Adrenal gland (tissue), 12 donors: Measurements from ENCODE around the gene SUGP1. TPM values are rescaled to one million over a fixed set of nuclear protein-coding genes. Genes with fewer than 3 reads are reported as not detected.

Experiments
- DNase-seq, 7 donors: peaks; one replicate each; pipeline ENCODE4 v3.0.0-alpha.2; 2019 to 2020
- H3K27ac ChIP-seq, 5 donors: fragments of 200-600 bp; sonication (generic) in 4 of 5; 1 replicate in 3 of 5; 2 replicates in 2 of 5; pipeline versions ENCODE4 v1.5.1 to v1.8.0; 2016 to 2020; ENCODE audit warnings: mild to moderate bottlenecking in 1 of 5
- H3K27me3 ChIP-seq: fragments of 200-600 bp; 2 replicates; pipeline ENCODE4 v1.8.0; 2021
- H3K36me3 ChIP-seq, 2 donors: fragments of 200-600 bp; replicated peaks in 1 of 2; 1 replicate in 1 of 2; 2 replicates in 1 of 2; pipeline versions ENCODE4 v1.5.1 to v1.8.0; 2018 to 2022
- H3K4me1 ChIP-seq, 2 donors: fragments of 200-600 bp; replicated peaks in 1 of 2; 1 replicate in 1 of 2; 2 replicates in 1 of 2; pipeline versions ENCODE4 v1.5.1 to v1.8.0; 2018 to 2021
- H3K4me3 ChIP-seq, 4 donors: fragments of 200-600 bp; sonication (generic) in 3 of 4; one replicate each; pipeline ENCODE4 v1.5.1; 2016 to 2018
- H3K9me3 ChIP-seq, 3 donors: fragments of 200-600 bp; sonication (generic) in 1 of 3; replicated peaks in 1 of 3; 1 replicate in 2 of 3; 2 replicates in 1 of 3; pipeline versions ENCODE4 v1.5.1 to v1.8.0; 2016 to 2021
- CTCF ChIP-seq, 6 experiments: fragments of 450-650 bp in 4 of 6; fragments of 200-600 bp in 2 of 6; sonication (generic) in 1 of 6; IDR thresholded peaks; 1 replicate in 5 of 6; 2 replicates in 1 of 6; pipeline versions ENCODE4 v1.5.1 to v1.8.0; 2016 to 2021; ENCODE audit warnings: antibody characterized with exemption in 6 of 6, mild to moderate bottlenecking in 2 of 6, moderate library complexity in 1 of 6
- POLR2A ChIP-seq, 2 donors: fragments of 450-650 bp; IDR thresholded peaks; one replicate each; pipeline ENCODE4 v1.6.1; 2017; ENCODE audit warnings: antibody characterized with exemption in 2 of 2, mild to moderate bottlenecking in 2 of 2, moderate library complexity in 1 of 2
- WGBS, 4 donors: extraction: QIAGEN DNeasy Blood & Tissue Kit in 2 of 4; methylation state at CpG; one replicate each; pipeline versions ENCODE4 v1.1.5 to v1.1.7; 2013 to 2017; 5-methylcytosine and 5-hydroxymethylcytosine counted together
- intact Hi-C, 2 donors: fragments of 100-400 bp; cut with DNase I; formaldehyde crosslinking; loops; one replicate each; pipeline versions ENCODE4 v1.14.1 to v1.15.0; 2022 to 2023
- polyA plus RNA-seq, 3 donors: library from polyadenylated mRNA; stranded (reverse); fragments of 200-250 nt in 2 of 3; fragments of 350-450 nt in 1 of 3; fragmentation: Illumina TruSeq in 1 of 3; extraction: RNeasy Lipid Tissue Mini Kit (QIAGEN cat#74804) in 1 of 3; gene quantifications; one replicate each; pipeline ENCODE4 v1.2.3, GENCODE V29; 2013 to 2014
- total RNA-seq, 9 donors: library from RNA; depleted of rRNA in 4 of 9; stranded (reverse); fragments of >200 nt in 4 of 9; fragments of 120-200 nt in 1 of 9; fragmentation: NEBNext Ultra II Directional in 1 of 9; extraction: Animal tissue kit (Norgen Biotek cat#: 25700) in 1 of 9; gene quantifications; one replicate each; pipeline versions ENCODE4 v1.1.0 to v1.2.4, GENCODE V29; 2013 to 2023
- donor health status: healthy with polysubstance abuse.
- donor health status: Bipolar disorder and iron deficiency.
- donor health status: DM: yes; HTN: yes; CAD: no.
- donor health status: DM: no; HTN: no; CAD: no.
- donor health status: DM: no; HTN: no; CAD: no.
- donor health status: DM: yes; HTN: yes; CAD: no.

Gene SUGP1
- total and polyA plus RNA-seq, 12 donors: 25.5 to 130 (median 60.5) TPM

- no peaks in the 10 kb centered on the region for H3K9me3 ChIP-seq
- 61 to 75% (median 70%) methylated on average over 3 to 9 of the region's 9 CpGs for WGBS, 4 donors
- H3K36me3 ChIP-seq: peaks cover 0 to 40% of the 10 kb centered on the region in 2 donors
- peak overlapping the region in 3 of 5 donors; percentile 40 to 76 (median 44) for H3K27ac ChIP-seq
- DNase-seq: peak in 2 of 7 donors; percentile 20 to 40
- no peak for TF ChIP-seq POLR2A (IDR thresholded peaks at IDR 0.05)
- TF ChIP-seq CTCF (IDR thresholded peaks at IDR 0.05): no peak
- intact Hi-C loops: no loop called here
- no peaks in the 10 kb centered on the region for H3K27me3 ChIP-seq
- peaks cover 3 to 15% of the 10 kb centered on the region in 2 donors for H3K4me1 ChIP-seq
- H3K4me3 ChIP-seq: no peak overlapping the region
Observed at GRCh38 chr19:19297759-19298158, 22.6 kb downstream of the SUGP1 start.

DNA sequence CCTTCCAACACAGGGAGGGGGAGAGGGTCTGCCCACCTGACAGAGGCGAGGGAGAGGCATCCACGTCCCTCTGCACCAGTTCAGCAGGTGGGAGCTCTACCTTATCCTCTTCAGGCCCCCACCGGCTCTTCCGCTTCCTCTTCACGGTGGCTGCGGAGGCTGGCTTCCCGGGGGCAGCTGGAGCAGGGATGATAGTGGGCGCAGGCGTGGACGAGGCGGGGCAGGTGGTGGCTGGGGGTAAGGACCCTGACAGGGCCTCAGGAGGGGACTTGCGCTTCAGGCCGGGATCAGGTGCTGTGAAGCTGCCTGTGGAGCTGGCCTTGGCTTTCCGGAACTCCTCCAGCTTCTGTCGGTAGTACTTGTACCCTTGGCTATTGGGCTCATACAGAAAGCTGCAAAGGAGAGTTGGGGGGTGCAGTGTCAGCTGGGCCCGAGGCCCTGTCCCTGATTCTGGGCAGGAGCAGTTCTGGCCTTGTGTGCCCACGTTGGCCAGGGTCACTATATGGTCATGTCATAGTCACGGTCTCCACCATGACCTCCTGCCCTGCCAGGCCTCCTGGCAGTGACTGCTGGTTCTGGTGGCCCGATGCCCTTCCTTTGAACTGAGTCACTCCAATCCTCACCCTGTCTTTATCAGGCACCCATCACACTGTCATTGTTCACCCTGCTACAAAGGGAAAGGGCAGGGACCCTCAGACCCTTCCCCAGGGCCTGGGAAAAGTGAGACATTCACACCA lies 23.2 kb downstream of the SUGP1 start:
- intact Hi-C loops: no loop called here
- peaks cover 0 to 37% of the 10 kb centered on the region in 2 donors for H3K36me3 ChIP-seq

DNA sequence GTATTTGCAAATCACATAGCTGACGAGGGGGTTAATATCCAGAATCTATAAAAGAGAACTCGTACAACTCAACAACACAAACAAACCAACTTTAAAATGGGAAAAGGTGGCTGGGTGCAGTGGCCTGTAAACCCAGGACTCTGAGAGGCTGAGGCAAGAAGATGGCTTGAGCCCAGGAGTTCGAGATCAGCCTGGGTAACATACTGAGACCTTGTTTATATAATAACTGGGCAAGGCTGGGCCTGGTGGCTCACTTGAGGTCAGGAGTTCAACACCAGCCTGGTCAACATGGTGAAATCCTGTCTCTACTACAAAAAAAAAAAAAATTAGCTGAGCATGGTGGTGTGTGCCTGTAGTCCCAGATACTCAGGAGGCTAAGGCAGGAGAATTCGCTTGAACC lies 25.4 kb downstream of the SUGP1 start:
- intact Hi-C loops: no loop called here
- TF ChIP-seq POLR2A (IDR thresholded peaks at IDR 0.05) (no peak), CTCF (IDR thresholded peaks at IDR 0.05) (no peak)

More for the DNA sequence above, 23.2 kb downstream of the SUGP1 start:
- peak in 6 of 7 donors; percentile 68 to 83 (median 74) for DNase-seq
- H3K27ac ChIP-seq: peak overlapping the region in 3 of 5 donors; percentile 40 to 76 (median 44)
- H3K4me3 ChIP-seq: no peak overlapping the region
- H3K4me1 ChIP-seq: peaks cover 3 to 15% of the 10 kb centered on the region in 2 donors
- no peak for TF ChIP-seq POLR2A (IDR thresholded peaks at IDR 0.05)
- no peak for TF ChIP-seq CTCF (IDR thresholded peaks at IDR 0.05)
- H3K27me3 ChIP-seq: no peaks in the 10 kb centered on the region
- no peaks in the 10 kb centered on the region for H3K9me3 ChIP-seq
- WGBS, 4 donors: 71 to 80% (median 77%) methylated on average over 11 to 19 of the region's 19 CpGs

GRCh38 chr19:19292607-19293006 lies 27.7 kb downstream of the SUGP1 start:
- Histone ChIP-seq H3K4me3 (no peak overlapping the region), H3K27ac (no peak overlapping the region), H3K9me3 (no peaks in the 10 kb centered on the region), H3K36me3 (peaks cover 0 to 43% of the 10 kb centered on the region in 2 donors), H3K27me3 (no peaks in the 10 kb centered on the region), H3K4me1 (peaks cover 3 to 6% of the 10 kb centered on the region in 2 donors)
- TF ChIP-seq CTCF (IDR thresholded peaks at IDR 0.05): no peak
- no peak for TF ChIP-seq POLR2A (IDR thresholded peaks at IDR 0.05)
- intact Hi-C loops: no loop called here
- 92 to 98% (median 98%) methylated on average over 5 of the region's 5 CpGs for WGBS, 4 donors
- no peak for DNase-seq

More for the DNA sequence above, 25.4 kb downstream of the SUGP1 start:
- Histone ChIP-seq H3K4me3 (no peak overlapping the region), H3K9me3 (no peaks in the 10 kb centered on the region), H3K27ac (no peak overlapping the region), H3K27me3 (no peaks in the 10 kb centered on the region), H3K36me3 (peaks cover 0 to 21% of the 10 kb centered on the region in 2 donors), H3K4me1 (peaks cover 3 to 15% of the 10 kb centered on the region in 2 donors)
- WGBS, 4 donors: 86 to 90% (median 90%) methylated on average over 4 of the region's 4 CpGs
- DNase-seq: no peak
